HS-27A (cell line): Measurements from ENCODE around the gene CAND2.

Experiments used
- DNase-seq: peaks from one replicate; pipeline ENCODE4 v3.0.0-alpha.2; 2012; ENCODE audit warnings: low read depth, missing footprints

CAND2 gene

GRCh38 chr3:12807601-12808359, 11.3 kb downstream of the CAND2 start:
- DNase-seq: no peak

DNA sequence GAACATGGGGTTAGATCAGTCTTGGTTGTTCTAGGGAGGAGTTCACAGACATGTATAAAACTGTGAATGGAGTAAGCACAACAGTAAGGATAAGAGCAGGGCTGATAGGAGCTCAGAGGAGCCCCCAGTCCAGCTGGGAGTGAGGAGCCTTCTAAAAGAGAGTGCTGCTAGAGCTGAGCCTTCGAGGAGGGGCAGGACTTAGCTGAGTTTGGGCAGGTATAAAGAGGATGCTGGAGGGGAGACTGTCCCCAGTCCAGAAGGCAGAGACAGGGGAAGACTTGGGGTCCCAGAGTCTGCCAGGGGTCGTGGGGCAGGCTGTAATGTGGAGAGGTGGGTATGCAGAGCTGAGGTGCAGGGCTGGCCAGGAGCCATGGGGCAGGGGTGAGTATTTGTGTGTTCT, 12.1 kb downstream of the CAND2 start:
- DNase-seq: no peak

GRCh38 chr3:12809001-12809400, 12.5 kb downstream of the CAND2 start:
- DNase-seq: no peak

GRCh38 chr3:12809435-12809834, 13.0 kb downstream of the CAND2 start:
- DNase-seq: no peak

DNA sequence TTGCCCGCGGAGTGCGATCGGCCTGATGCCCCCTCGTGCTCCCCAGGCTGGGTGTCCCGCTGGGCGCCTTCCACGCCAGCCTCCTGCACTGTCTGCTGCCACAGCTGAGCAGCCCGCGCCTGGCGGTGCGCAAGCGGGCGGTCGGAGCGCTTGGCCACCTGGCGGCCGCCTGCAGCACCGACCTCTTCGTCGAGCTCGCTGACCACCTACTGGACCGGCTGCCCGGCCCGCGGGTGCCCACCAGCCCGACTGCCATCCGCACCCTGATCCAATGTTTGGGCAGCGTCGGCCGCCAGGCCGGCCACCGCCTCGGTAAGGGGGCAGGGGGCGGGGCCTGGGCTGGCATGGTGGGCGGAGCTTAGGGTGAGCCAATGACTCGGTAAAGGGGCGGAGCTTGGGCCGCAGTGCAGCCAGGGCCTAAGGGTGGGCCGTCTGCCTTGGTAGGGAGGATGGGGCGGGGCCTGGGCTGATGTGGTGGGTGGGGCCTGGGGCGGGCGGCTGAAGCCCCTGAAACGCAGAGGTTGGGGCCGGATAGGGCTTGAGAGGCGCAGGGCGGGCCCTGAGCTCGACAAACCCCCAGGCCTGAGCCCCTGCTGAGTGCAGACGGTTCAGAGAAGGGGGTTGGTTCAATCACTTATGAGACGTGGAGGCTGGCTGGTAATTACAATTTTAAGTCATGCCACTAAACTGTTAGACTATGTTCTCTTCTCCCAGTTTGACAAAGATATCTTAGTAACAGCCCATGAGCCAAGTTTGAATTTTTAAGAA, 13.7 kb downstream of the CAND2 start:
- no peak for DNase-seq

DNA sequence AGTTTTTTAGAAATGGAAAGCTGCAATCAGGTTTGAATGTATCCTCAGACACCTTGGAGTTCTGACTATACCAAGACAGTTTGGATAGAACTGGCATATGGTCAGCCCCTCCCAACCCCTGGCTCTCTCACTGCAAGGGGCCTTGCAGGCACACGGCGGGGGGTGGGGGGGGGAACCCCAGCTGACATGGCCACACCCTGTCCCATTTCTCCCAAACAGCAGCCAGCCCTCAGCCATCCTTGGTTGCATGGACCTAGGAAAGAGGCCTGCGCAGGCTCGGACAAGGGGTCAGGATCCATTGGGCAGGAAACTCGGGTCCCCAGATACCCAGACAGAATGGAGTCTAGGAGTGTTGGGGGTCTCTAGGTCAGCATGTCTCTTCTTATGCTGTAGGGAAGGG, 14.5 kb downstream of the CAND2 start:
- DNase-seq: no peak

GRCh38 chr3:12812812-12813211, 16.3 kb downstream of the CAND2 start:
- DNase-seq: no peak

- no peak for DNase-seq
Observed at GRCh38 chr3:12813967-12814366, 17.5 kb downstream of the CAND2 start.

DNA sequence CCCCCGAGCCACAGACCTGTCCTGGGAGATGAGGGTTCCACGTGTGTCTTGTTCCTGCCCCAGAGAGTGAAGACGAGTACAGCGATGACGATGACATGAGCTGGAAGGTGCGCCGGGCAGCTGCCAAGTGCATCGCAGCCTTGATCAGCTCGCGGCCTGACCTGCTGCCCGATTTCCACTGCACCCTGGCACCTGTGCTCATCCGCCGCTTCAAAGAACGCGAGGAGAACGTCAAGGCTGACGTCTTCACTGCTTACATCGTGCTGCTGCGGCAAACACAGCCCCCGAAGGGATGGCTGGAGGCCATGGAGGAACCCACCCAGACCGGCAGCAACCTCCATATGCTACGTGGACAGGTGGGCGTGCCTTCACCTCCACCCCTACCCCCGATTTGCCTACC, 18.6 kb downstream of the CAND2 start:
- no peak for DNase-seq

DNA sequence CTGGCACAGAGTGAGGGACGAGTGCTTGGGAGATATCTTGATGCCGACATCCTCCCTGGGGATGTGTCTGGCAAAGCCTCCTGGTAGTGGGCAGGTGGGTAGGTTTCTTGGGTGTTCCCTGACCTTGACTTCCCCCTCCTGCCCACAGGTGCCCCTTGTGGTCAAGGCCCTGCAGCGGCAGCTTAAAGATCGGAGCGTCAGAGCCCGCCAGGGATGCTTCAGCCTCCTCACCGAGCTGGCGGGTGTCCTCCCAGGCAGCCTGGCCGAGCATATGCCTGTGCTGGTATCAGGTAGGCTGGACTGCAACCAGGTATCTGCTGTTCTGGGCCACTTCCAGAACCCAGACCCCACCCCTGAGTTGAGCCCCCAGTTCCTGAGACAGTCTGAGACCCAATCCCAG, 19.2 kb downstream of the CAND2 start:
- no peak for DNase-seq

DNA sequence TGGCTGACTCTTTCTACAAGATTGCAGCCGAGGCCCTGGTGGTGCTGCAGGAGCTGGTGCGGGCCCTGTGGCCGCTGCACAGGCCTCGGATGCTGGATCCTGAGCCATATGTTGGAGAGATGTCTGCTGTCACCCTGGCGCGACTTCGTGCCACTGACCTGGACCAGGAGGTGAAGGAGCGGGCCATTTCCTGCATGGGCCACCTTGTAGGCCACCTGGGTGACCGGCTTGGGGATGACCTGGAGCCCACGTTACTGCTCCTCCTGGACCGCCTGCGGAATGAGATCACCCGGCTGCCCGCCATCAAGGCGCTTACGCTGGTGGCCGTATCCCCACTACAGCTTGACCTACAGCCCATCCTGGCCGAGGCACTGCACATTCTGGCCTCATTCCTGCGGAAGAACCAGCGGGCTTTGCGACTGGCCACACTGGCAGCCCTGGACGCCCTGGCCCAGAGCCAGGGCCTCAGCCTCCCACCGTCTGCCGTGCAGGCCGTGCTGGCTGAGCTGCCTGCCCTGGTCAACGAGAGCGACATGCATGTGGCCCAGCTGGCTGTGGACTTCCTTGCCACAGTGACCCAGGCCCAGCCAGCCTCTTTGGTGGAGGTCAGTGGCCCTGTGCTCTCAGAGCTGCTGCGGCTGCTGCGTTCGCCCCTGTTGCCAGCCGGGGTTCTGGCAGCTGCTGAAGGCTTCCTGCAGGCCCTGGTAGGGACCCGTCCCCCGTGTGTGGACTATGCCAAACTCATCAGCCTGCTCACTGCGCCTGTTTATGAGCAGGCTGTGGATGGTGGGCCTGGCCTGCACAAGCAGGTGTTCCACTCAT, 20.3 kb downstream of the CAND2 start:
- no peak for DNase-seq

GRCh38 chr3:12817343-12817710, 20.8 kb downstream of the CAND2 start:
- no peak for DNase-seq

DNA sequence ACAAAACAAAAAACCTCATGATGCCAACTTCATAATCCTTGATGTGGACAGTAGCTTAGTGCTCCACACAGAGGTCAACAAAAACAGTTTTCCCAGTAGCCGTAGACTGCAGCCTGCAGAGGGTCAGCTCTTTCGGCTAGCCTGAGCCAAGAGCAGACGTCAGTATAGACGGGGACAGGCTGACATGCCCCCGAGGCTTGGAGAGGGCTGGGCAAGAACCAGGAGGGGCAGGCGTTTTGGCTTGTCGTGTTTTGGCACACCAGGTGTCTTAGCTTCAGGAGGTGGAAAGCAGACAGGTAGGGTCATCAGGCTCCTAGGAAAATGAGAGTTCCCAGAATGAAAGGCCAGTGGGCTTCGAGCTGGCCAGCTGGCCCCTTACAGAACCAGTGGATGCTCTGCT, 21.8 kb downstream of the CAND2 start:
- DNase-seq: no peak

DNA sequence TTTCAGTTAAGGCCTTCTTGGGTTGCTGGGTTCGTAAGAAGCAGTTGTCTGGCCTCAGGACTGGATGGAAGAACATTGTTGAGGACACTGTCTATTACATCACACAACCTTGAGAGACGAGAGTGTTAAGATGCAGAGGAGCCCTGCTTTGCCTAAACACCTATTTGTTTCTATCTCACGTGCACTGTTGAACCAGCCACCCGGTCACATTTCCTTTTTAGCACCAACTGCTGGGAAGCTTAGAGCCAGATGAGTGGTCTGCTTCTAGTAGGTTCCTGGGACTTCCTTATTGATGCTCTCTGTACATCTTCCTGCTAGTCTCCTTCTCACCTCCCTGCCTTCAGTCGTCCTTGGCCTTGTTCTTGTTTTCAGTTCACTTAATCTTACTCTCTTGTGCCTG, 22.3 kb downstream of the CAND2 start:
- no peak for DNase-seq

GRCh38 chr3:12822725-12823373, 26.4 kb downstream of the CAND2 start:
- no peak for DNase-seq

- DNase-seq: no peak
Observed at GRCh38 chr3:12824299-12824698, 27.8 kb downstream of the CAND2 start.

- DNase-seq: no peak
Observed at GRCh38 chr3:12825156-12825555, 28.7 kb downstream of the CAND2 start.

- no peak for DNase-seq
Observed at GRCh38 chr3:12828751-12829150, 32.3 kb downstream of the CAND2 start.

GRCh38 chr3:12829404-12829803, 32.9 kb downstream of the CAND2 start:
- no peak for DNase-seq

- DNase-seq: no peak
Observed at GRCh38 chr3:12829886-12830784, 33.7 kb downstream of the CAND2 start.

GRCh38 chr3:12830785-12831156, 34.3 kb downstream of the CAND2 start:
- no peak for DNase-seq
